KMS-11 (cell line): ENCODE data around the gene TTC23L.

Experiments
- H2AFZ ChIP-seq: fragments of 200-600 bp; sonication (generic); 2 replicates; pipeline ENCODE4 v1.6.1; 2016; ENCODE audit warnings: antibody characterized with exemption, mixed run types, low read depth
- H3K27ac ChIP-seq: fragments of 200-600 bp; sonication (generic); 2 replicates; pipeline ENCODE4 v1.6.1; 2016; ENCODE audit warnings: mild to moderate bottlenecking, mixed run types
- H3K27me3 ChIP-seq: fragments of 200-600 bp; sonication (generic); 2 replicates; pipeline ENCODE4 v1.6.1; 2017; ENCODE audit warnings: mild to moderate bottlenecking, low read depth, mixed run types, moderate library complexity; ENCODE audit not compliant: insufficient read depth
- H3K36me3 ChIP-seq: fragments of 200-600 bp; sonication (generic); 2 replicates; pipeline ENCODE4 v1.6.1; 2017; ENCODE audit warnings: mild to moderate bottlenecking, mixed run types; ENCODE audit not compliant: insufficient read depth
- H3K4me1 ChIP-seq: fragments of 200-600 bp; sonication (generic); 2 replicates; pipeline ENCODE4 v1.6.1; 2016; ENCODE audit warnings: mild to moderate bottlenecking, low read depth, mixed run types; ENCODE audit not compliant: poor library complexity, severe bottlenecking
- H3K4me2 ChIP-seq: fragments of 200-600 bp; sonication (generic); 2 replicates; pipeline ENCODE4 v1.7.0; 2016; ENCODE audit warnings: mild to moderate bottlenecking, mixed run types
- H3K4me3 ChIP-seq: fragments of 200-600 bp; sonication (generic); IDR thresholded peaks from 2 replicates; pipeline ENCODE4 v1.6.1; 2017; ENCODE audit warnings: low read depth, low read length, mixed read lengths; ENCODE audit not compliant: insufficient read depth
- H3K79me2 ChIP-seq: fragments of 200-600 bp; sonication (generic); 2 replicates; pipeline ENCODE4 v1.6.1; 2016; ENCODE audit warnings: low read depth, mixed run types; ENCODE audit not compliant: insufficient read depth
- H3K9ac ChIP-seq: fragments of 200-600 bp; sonication (generic); 2 replicates; pipeline ENCODE4 v1.6.1; 2016; ENCODE audit warnings: mild to moderate bottlenecking, mixed run types
- H4K20me1 ChIP-seq: fragments of 200-600 bp; sonication (generic); 2 replicates; pipeline ENCODE4 v1.6.1; 2016; ENCODE audit warnings: mild to moderate bottlenecking, mixed run types; ENCODE audit not compliant: insufficient read depth
- CTCF ChIP-seq: fragments of 200-600 bp; sonication (generic); conservative IDR thresholded peaks from 2 replicates; pipeline ENCODE4 v1.6.1; 2017; ENCODE audit warnings: low read depth, mild to moderate bottlenecking, antibody characterized with exemption, low read length, moderate library complexity, mixed read lengths

TTC23L gene

GRCh38 chr5:34865091-34865490 lies 26.1 kb downstream of the TTC23L start:
- Histone ChIP-seq H3K79me2 (no peaks in the 10 kb centered on the region), H3K9ac (no peak overlapping the region), H3K4me1 (no peaks in the 10 kb centered on the region), H4K20me1 (no peaks in the 10 kb centered on the region), H2AFZ (no peak overlapping the region), H3K4me3 (no peak overlapping the region), H3K27ac (no peak overlapping the region), H3K27me3 (no peaks in the 10 kb centered on the region), H3K36me3 (no peaks in the 10 kb centered on the region), H3K4me2 (no peak overlapping the region)
- TF ChIP-seq CTCF = no peak

DNA sequence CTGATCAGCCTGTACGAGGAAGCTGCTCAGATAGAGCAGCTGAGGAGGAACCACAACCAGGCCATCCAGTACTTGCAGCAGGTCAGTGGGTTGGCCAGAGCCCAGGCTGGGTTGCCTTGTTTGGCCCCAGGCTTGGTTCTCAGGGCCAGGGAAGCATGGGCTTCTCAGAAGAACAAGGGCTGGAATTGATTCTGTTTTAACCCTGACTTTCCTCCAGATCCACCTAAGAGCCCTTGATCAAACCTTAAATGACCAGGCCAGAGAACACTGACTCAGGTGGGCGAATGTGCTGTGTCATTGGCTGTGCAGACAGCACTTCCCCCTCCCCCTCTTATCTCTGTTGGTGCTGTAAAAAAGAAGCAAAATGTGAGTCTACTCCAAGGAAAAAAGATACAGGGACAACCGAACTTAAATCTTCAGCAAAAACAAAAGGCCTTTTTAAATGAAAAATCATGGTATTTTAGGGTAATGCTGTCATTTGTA lies 28.1 kb downstream of the TTC23L start:
- TF ChIP-seq CTCF = no peak
- H3K4me2 ChIP-seq = no peak overlapping the region

GRCh38 chr5:34867660-34868059 lies 28.7 kb downstream of the TTC23L start:
- H3K4me3 ChIP-seq = no peak overlapping the region
- no peak overlapping the region for H3K27ac ChIP-seq
- H3K9ac ChIP-seq = no peak overlapping the region
- no peak for TF ChIP-seq CTCF
- no peaks in the 10 kb centered on the region for H3K79me2 ChIP-seq
- no peaks in the 10 kb centered on the region for H3K36me3 ChIP-seq
- no peak overlapping the region for H3K4me2 ChIP-seq
- H2AFZ ChIP-seq = no peak overlapping the region
- H4K20me1 ChIP-seq = no peaks in the 10 kb centered on the region
- H3K4me1 ChIP-seq = no peaks in the 10 kb centered on the region
- no peaks in the 10 kb centered on the region for H3K27me3 ChIP-seq

More for the DNA sequence above, 28.1 kb downstream of the TTC23L start:
- H2AFZ ChIP-seq = no peak overlapping the region
- H3K4me1 ChIP-seq = no peaks in the 10 kb centered on the region
- H4K20me1 ChIP-seq = no peaks in the 10 kb centered on the region
- no peak overlapping the region for H3K9ac ChIP-seq
- no peaks in the 10 kb centered on the region for H3K27me3 ChIP-seq
- no peaks in the 10 kb centered on the region for H3K79me2 ChIP-seq
- no peaks in the 10 kb centered on the region for H3K36me3 ChIP-seq
- no peak overlapping the region for H3K4me3 ChIP-seq
- no peak overlapping the region for H3K27ac ChIP-seq

GRCh38 chr5:34868791-34869190 lies 29.8 kb downstream of the TTC23L start:
- Histone ChIP-seq H3K4me2 (no peak overlapping the region), H3K4me1 (no peaks in the 10 kb centered on the region), H3K4me3 (no peak overlapping the region), H3K27me3 (no peaks in the 10 kb centered on the region), H3K27ac (no peak overlapping the region), H4K20me1 (no peaks in the 10 kb centered on the region), H3K36me3 (no peaks in the 10 kb centered on the region), H3K9ac (no peak overlapping the region), H3K79me2 (no peaks in the 10 kb centered on the region), H2AFZ (no peak overlapping the region)
- TF ChIP-seq CTCF = no peak
